ENCODE data around the gene SURF4. TPM values are rescaled to one million over a fixed set of nuclear protein-coding genes. Genes with fewer than 3 reads are reported as not detected.

The SURF4 gene
- total RNA-seq, 1 experiment from 2014 or later, result 134 TPM

DNA sequence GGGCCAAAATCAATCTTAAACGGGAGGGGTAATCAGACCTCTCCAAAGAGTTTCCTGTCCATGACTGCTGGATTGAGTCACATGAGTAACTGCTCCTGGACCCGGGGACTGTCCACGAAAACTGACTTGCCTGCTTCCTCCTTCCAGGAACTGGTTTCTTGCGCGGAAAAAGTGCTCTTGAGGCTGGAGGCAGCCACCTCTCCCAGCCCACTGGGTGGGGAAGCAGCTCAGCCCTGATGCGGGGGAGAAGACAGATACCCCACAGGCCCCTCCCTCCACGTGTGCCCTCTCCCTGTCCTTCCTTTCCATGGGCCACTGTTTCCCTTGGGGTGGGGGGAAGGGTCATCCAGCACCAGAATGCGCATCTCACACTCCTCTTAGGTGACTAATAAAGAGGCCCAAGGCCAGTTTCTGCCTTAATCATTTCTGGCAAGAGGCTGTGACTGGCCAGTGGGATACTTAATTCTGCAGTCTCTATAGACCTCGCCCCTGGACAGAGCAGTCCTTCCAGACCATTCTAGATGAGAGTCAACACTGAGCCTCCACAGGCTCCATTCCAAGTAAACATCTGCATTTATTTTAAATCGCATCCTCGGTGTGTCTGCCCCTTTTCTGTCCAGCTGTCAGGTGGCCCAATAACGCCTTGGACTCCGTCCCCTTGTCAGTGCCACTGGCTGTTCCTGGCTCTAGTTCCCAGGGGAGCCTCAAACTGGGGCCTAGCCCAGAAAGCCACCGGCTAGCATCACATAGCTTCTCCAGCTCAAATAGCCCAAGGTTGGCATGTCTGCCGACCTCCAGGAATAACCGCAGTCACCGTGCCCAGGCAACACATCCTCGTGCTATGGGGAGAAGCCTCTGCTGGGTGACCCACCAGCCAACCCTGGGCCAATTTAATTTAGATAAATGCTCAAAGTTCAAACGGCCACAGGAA lies 29.9 kb upstream of the SURF4 start:
- TF ChIP-seq FOSL1 (IDR thresholded peaks at IDR 0.05; ENCODE audit: low read depth) (no peak), CBX3 (IDR thresholded peaks at IDR 0.05; ENCODE audit: low read depth) (no peak), ZNF274 (IDR thresholded peaks at IDR 0.05; ENCODE audit: low read depth, low read length) (no peak), EGR1 (IDR thresholded peaks at IDR 0.05; ENCODE audit: low read depth) (no peak), RAD21 (IDR thresholded peaks at IDR 0.05; ENCODE audit: low read depth) (no peak), EZH2 (IDR thresholded peaks at IDR 0.05) (no peak)
- TF ChIP-seq, protein P1, sequence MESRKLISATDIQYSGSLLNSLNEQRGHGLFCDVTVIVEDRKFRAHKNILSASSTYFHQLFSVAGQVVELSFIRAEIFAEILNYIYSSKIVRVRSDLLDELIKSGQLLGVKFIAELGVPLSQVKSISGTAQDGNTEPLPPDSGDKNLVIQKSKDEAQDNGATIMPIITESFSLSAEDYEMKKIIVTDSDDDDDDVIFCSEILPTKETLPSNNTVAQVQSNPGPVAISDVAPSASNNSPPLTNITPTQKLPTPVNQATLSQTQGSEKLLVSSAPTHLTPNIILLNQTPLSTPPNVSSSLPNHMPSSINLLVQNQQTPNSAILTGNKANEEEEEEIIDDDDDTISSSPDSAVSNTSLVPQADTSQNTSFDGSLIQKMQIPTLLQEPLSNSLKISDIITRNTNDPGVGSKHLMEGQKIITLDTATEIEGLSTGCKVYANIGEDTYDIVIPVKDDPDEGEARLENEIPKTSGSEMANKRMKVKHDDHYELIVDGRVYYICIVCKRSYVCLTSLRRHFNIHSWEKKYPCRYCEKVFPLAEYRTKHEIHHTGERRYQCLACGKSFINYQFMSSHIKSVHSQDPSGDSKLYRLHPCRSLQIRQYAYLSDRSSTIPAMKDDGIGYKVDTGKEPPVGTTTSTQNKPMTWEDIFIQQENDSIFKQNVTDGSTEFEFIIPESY (IDR thresholded peaks at IDR 0.05; ENCODE audit: extremely low read depth, insufficient replicate concordance, low read length), result no peak
- TF ChIP-seq, protein P2, sequence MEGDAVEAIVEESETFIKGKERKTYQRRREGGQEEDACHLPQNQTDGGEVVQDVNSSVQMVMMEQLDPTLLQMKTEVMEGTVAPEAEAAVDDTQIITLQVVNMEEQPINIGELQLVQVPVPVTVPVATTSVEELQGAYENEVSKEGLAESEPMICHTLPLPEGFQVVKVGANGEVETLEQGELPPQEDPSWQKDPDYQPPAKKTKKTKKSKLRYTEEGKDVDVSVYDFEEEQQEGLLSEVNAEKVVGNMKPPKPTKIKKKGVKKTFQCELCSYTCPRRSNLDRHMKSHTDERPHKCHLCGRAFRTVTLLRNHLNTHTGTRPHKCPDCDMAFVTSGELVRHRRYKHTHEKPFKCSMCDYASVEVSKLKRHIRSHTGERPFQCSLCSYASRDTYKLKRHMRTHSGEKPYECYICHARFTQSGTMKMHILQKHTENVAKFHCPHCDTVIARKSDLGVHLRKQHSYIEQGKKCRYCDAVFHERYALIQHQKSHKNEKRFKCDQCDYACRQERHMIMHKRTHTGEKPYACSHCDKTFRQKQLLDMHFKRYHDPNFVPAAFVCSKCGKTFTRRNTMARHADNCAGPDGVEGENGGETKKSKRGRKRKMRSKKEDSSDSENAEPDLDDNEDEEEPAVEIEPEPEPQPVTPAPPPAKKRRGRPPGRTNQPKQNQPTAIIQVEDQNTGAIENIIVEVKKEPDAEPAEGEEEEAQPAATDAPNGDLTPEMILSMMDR (IDR thresholded peaks at IDR 0.05 in 2 of 3, conservative IDR thresholded peaks at IDR 0.05 in 1 of 3; ENCODE audit: borderline replicate concordance in 1 of 3, insufficient read depth in 1 of 3, low read depth in 2 of 3, low read length in 2 of 3), result no peak
- H3K4me1 ChIP-seq (ENCODE audit: control insufficient read depth in 1 of 2, insufficient read depth in 2 of 2, low read length in 2 of 2), result peaks cover 0 to 5% of the 10 kb centered on the region in 2 experiments; a peak in 1 of 4 replicates
- no peaks in the 10 kb centered on the region for H3K27me3 ChIP-seq (ENCODE audit: insufficient read depth, low read length)
- ATAC-seq, result no peak
- H3K27ac ChIP-seq (ENCODE audit: low read depth, low read length), result no peak overlapping the region
- no peaks in the 10 kb centered on the region for H4K20me1 ChIP-seq (ENCODE audit: insufficient read depth)
- DNase-seq (ENCODE audit: low read depth, low spot score), result no peak
- H3K9me3 ChIP-seq (ENCODE audit: control insufficient read depth in 1 of 2, insufficient read depth in 1 of 2, low read depth in 1 of 2, low read length in 2 of 2), result no peaks in the 10 kb centered on the region
- H3K4me2 ChIP-seq (ENCODE audit: low read length), result no peak overlapping the region
- intact Hi-C loops (cut with micrococcal nuclease), result loop anchor here (2.0 kb wide), 1 partner anchor 321 kb away; no protein-coding TSS in a partner anchor
- ChIA-PET CTCF (no interaction called here), POLR2A (no interaction called here), RAD21 (ENCODE audit: low non-redundant PET in 1 of 2, low total read pairs in 2 of 2, uncharacterized antibody in 2 of 2, unreplicated experiment in 2 of 2) (interaction anchor here in 1 of 2 experiments (0.7 kb wide), 1 partner anchor 40 kb away, joined by 3 read pairs; no protein-coding TSS in a partner anchor)
- H3K9me2 ChIP-seq (ENCODE audit: insufficient read depth), result no peaks in the 10 kb centered on the region
- H3K4me3 ChIP-seq (replicated peaks in 1 of 2; ENCODE audit: low read depth in 1 of 2, low read length in 2 of 2), result no peak overlapping the region
- H3K9ac ChIP-seq (ENCODE audit: low read length), result no peak overlapping the region
- no peak overlapping the region for H2AFZ ChIP-seq (ENCODE audit: low read depth, low read length, poor library complexity, severe bottlenecking)
- peaks cover 23 to 33% of the 10 kb centered on the region in 2 experiments; a peak in 3 of 4 replicates for H3K36me3 ChIP-seq (ENCODE audit: control insufficient read depth in 1 of 2, insufficient read depth in 2 of 2, low read length in 2 of 2)
- BruUV-seq (replicated peaks), result TSS peak; percentile 1
- no peaks in the 10 kb centered on the region; the same call in 1 of the 2 replicates for H3K79me2 ChIP-seq (ENCODE audit: insufficient read depth, low read length)

All from HCT116 (cell line).